ENCODE measurements around the gene DNAJB12. TPM values are rescaled to one million over a fixed set of nuclear protein-coding genes. Genes with fewer than 3 reads are reported as not detected.

DNAJB12 gene
- total and polyA plus RNA-seq, 10 of the 15 experiments (the other 5 are each of a cell fraction or from before 2014, with no cell fraction given) = 4.6 to 31.6 (median 18.8) TPM

DNA sequence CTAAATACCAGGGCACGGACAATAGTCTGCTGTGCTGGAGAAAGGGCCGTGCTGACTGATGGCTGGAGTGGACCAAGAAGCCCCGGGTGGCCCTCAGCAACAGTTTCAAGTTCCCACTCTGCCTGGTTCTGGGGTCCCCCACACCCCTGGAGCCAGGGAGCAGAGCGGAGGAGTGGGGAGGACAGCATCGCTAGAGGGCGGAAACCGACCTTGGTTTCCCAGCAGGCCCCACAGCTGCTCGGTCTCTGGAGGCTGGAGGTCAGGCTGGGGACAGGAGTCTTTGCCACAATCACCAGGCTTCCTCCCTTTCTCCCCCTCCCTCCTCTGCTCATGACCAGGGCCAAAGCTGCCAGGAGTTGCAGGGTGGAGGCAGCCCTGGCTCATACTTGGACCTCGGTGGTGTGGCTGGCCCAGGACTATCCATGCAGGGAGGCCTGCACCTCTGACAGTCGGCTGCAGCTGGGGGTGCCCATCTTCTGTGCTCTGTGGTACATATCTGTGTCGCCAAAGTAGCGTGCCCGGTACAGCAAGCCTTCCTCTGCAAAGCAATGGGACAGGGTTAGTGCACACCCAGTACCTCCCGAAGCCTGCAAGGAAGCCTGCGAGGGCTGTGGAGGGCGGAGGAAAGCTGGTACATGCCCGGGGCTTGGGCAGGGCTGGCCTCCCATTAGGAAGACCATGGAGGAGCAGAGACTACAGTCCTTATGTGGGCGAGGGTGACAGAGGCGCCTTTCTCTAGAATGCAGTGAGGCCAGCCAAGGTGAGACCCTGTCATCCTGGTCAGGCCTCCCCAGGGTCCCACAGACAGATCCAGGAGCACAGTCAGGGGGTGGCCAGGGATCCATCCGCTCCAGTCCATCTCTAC is 19.1 kb downstream of the DNAJB12 start (continued):
- TF ChIP-seq, protein P1, sequence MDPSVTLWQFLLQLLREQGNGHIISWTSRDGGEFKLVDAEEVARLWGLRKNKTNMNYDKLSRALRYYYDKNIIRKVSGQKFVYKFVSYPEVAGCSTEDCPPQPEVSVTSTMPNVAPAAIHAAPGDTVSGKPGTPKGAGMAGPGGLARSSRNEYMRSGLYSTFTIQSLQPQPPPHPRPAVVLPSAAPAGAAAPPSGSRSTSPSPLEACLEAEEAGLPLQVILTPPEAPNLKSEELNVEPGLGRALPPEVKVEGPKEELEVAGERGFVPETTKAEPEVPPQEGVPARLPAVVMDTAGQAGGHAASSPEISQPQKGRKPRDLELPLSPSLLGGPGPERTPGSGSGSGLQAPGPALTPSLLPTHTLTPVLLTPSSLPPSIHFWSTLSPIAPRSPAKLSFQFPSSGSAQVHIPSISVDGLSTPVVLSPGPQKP (IDR thresholded peaks at IDR 0.05; ENCODE audit: low read depth, low read length) = no peak
- TF ChIP-seq SREBF1 (IDR thresholded peaks at IDR 0.05; ENCODE audit: low read length) (no peak), RELA (IDR thresholded peaks at IDR 0.05; ENCODE audit: borderline replicate concordance, partially characterized antibody) (no peak), RAD21 (IDR thresholded peaks at IDR 0.05; ENCODE audit: insufficient read depth, low read depth, low read length) (0 out of 2 replicates have a peak, but pooled peaks have one; percentile 17), TCF7 (IDR thresholded peaks at IDR 0.05; ENCODE audit: borderline replicate concordance) (no peak), ZZZ3 (IDR thresholded peaks at IDR 0.05; ENCODE audit: control insufficient read depth, insufficient read length, low read depth) (no peak), NFXL1 (IDR thresholded peaks at IDR 0.05; ENCODE audit: borderline replicate concordance) (peak; percentile 79; the same call in 1 of the 2 replicates), SMARCA5 (IDR thresholded peaks at IDR 0.05) (0 out of 2 replicates have a peak, but pooled peaks have one; percentile 5)
- TF ChIP-seq, protein P2, sequence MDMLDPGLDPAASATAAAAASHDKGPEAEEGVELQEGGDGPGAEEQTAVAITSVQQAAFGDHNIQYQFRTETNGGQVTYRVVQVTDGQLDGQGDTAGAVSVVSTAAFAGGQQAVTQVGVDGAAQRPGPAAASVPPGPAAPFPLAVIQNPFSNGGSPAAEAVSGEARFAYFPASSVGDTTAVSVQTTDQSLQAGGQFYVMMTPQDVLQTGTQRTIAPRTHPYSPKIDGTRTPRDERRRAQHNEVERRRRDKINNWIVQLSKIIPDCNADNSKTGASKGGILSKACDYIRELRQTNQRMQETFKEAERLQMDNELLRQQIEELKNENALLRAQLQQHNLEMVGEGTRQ (IDR thresholded peaks at IDR 0.05; ENCODE audit: borderline replicate concordance, low read depth, low read length) = no peak
- TF ChIP-seq, protein P3, sequence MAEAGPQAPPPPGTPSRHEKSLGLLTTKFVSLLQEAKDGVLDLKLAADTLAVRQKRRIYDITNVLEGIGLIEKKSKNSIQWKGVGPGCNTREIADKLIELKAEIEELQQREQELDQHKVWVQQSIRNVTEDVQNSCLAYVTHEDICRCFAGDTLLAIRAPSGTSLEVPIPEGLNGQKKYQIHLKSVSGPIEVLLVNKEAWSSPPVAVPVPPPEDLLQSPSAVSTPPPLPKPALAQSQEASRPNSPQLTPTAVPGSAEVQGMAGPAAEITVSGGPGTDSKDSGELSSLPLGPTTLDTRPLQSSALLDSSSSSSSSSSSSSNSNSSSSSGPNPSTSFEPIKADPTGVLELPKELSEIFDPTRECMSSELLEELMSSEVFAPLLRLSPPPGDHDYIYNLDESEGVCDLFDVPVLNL (IDR thresholded peaks at IDR 0.05; ENCODE audit: low read depth, low read length) = no peak
- TF ChIP-seq, protein P4, sequence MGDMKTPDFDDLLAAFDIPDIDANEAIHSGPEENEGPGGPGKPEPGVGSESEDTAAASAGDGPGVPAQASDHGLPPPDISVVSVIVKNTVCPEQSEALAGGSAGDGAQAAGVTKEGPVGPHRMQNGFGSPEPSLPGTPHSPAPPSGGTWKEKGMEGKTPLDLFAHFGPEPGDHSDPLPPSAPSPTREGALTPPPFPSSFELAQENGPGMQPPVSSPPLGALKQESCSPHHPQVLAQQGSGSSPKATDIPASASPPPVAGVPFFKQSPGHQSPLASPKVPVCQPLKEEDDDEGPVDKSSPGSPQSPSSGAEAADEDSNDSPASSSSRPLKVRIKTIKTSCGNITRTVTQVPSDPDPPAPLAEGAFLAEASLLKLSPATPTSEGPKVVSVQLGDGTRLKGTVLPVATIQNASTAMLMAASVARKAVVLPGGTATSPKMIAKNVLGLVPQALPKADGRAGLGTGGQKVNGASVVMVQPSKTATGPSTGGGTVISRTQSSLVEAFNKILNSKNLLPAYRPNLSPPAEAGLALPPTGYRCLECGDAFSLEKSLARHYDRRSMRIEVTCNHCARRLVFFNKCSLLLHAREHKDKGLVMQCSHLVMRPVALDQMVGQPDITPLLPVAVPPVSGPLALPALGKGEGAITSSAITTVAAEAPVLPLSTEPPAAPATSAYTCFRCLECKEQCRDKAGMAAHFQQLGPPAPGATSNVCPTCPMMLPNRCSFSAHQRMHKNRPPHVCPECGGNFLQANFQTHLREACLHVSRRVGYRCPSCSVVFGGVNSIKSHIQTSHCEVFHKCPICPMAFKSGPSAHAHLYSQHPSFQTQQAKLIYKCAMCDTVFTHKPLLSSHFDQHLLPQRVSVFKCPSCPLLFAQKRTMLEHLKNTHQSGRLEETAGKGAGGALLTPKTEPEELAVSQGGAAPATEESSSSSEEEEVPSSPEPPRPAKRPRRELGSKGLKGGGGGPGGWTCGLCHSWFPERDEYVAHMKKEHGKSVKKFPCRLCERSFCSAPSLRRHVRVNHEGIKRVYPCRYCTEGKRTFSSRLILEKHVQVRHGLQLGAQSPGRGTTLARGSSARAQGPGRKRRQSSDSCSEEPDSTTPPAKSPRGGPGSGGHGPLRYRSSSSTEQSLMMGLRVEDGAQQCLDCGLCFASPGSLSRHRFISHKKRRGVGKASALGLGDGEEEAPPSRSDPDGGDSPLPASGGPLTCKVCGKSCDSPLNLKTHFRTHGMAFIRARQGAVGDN (IDR thresholded peaks at IDR 0.05) = peak; percentile 70
- TF ChIP-seq, protein P5, sequence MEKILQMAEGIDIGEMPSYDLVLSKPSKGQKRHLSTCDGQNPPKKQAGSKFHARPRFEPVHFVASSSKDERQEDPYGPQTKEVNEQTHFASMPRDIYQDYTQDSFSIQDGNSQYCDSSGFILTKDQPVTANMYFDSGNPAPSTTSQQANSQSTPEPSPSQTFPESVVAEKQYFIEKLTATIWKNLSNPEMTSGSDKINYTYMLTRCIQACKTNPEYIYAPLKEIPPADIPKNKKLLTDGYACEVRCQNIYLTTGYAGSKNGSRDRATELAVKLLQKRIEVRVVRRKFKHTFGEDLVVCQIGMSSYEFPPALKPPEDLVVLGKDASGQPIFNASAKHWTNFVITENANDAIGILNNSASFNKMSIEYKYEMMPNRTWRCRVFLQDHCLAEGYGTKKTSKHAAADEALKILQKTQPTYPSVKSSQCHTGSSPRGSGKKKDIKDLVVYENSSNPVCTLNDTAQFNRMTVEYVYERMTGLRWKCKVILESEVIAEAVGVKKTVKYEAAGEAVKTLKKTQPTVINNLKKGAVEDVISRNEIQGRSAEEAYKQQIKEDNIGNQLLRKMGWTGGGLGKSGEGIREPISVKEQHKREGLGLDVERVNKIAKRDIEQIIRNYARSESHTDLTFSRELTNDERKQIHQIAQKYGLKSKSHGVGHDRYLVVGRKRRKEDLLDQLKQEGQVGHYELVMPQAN (conservative IDR thresholded peaks at IDR 0.05) = no peak
- TF ChIP-seq, protein P6, sequence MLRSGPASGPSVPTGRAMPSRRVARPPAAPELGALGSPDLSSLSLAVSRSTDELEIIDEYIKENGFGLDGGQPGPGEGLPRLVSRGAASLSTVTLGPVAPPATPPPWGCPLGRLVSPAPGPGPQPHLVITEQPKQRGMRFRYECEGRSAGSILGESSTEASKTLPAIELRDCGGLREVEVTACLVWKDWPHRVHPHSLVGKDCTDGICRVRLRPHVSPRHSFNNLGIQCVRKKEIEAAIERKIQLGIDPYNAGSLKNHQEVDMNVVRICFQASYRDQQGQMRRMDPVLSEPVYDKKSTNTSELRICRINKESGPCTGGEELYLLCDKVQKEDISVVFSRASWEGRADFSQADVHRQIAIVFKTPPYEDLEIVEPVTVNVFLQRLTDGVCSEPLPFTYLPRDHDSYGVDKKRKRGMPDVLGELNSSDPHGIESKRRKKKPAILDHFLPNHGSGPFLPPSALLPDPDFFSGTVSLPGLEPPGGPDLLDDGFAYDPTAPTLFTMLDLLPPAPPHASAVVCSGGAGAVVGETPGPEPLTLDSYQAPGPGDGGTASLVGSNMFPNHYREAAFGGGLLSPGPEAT (IDR thresholded peaks at IDR 0.05; ENCODE audit: low read depth) = 0 out of 2 replicates have a peak, but pooled peaks have one; percentile 2
- TF ChIP-seq, protein P7, sequence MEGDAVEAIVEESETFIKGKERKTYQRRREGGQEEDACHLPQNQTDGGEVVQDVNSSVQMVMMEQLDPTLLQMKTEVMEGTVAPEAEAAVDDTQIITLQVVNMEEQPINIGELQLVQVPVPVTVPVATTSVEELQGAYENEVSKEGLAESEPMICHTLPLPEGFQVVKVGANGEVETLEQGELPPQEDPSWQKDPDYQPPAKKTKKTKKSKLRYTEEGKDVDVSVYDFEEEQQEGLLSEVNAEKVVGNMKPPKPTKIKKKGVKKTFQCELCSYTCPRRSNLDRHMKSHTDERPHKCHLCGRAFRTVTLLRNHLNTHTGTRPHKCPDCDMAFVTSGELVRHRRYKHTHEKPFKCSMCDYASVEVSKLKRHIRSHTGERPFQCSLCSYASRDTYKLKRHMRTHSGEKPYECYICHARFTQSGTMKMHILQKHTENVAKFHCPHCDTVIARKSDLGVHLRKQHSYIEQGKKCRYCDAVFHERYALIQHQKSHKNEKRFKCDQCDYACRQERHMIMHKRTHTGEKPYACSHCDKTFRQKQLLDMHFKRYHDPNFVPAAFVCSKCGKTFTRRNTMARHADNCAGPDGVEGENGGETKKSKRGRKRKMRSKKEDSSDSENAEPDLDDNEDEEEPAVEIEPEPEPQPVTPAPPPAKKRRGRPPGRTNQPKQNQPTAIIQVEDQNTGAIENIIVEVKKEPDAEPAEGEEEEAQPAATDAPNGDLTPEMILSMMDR (IDR thresholded peaks at IDR 0.05 in 2 of 3, conservative IDR thresholded peaks at IDR 0.05 in 1 of 3; ENCODE audit: control insufficient read depth in 2 of 3, extremely low read depth in 1 of 3, insufficient read depth in 1 of 3, low read depth in 3 of 3, low read length in 3 of 3) = peak; percentile 22 to 32 (median 29); a peak in 2 of 6 replicates

All from GM12878 (cell line).